ENCODE results near the gene LIN28A.
A peak's percentile ranks its signal among the peaks of the same experiment; 100 is the strongest.

The LIN28A gene

DNA sequence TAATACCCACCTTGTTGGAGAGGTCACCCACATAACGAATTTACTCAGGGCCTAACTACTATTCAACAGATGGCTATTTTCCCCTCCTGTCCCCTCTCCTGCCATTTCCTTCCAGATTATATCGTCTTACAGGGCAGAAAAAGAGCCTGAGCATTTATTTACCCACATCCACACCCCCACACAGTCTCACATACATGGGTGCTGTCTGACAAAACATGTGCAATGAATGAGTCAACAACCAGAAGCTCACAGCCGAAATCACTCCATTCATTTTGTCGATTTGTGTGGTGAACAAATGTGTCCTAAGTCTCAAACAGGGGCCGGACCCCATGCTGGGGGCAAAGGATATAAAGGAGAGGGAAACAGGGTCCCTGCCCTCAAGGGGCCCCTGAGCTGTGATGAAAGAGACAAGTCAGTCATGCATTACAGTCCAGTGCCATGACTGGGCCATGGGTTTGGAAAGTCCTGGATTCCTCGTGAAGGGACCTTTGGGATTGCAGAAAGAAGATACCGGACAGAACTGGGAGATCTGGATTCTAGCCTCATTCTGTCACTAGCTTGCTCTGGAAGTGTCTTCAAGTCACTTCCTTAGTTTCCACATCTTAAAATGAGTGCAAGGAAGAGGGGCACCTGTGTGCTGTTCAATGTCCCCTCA, 21.7 kb upstream of the LIN28A start:
- DNase-seq: no peak

DNA sequence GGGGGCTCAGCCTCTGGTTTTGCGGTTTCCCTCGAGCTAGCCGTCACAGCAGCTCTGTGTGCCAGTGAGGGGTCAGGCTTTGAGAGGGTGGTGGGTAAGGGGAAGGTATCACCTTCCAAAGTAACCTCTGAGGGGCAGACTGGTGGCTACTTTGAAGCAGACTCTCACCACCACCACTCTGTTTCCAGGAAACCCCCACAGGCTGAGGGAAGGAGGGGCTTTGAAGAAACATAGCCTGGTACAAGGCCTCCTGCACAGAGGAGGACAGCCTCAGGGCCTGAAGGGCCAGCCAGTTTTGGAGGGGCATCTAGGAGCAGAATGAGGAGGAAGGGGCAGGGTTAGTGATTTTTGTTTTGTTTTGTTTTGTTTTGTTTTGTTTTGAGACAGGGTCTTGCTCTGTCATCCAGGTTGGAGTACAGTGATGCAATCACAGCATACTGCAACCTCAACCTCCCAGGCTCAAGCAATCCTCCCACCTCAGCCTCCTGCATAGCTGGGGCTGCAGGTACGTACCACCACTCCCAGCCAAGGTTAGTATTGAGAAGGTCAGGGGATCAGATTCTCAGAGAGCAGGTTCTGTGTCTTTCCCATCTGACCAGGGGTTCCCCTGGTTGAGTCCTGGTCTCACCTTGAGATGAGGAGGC, 20.9 kb upstream of the LIN28A start:
- no peak for DNase-seq

DNA sequence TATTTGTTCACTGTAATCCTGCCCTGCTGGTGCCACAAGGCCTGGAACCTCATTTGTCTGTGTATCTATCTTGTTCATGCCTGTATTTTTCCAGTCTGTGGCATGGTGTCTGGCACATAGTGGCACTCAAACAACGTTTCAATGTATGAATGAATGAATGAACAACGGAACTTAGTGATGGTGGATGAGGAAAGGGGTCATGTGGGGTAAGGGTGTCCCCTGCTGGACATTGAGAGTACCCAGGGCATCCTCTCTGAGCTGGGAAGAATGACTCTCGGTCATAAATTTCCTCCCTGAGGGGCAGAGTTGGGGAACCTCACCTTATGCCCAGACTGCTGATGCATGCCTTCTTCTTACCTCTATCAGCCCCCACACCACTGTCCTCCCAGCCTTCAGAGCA, 19.2 kb upstream of the LIN28A start:
- DNase-seq: no peak

DNA sequence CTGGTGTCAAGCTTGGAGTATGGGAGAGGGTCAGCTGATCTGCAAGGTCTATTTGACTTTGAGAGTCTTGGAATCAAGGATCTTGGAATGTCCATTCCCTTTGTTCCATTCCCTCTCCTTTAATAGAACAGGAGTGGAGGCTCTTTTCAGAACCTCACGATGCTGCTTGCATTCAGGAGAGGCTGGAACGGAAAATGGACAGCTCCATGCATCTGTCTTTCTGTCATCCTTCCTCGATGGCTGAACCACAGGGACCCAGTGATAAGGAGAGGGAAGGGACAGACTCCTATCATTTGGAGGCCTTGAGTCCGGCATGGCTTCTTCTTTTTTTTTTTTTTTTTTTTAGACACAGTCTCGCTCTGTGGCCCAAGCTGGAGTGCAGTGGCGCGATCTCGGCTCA, 14.9 kb upstream of the LIN28A start:
- DNase-seq: no peak

DNA sequence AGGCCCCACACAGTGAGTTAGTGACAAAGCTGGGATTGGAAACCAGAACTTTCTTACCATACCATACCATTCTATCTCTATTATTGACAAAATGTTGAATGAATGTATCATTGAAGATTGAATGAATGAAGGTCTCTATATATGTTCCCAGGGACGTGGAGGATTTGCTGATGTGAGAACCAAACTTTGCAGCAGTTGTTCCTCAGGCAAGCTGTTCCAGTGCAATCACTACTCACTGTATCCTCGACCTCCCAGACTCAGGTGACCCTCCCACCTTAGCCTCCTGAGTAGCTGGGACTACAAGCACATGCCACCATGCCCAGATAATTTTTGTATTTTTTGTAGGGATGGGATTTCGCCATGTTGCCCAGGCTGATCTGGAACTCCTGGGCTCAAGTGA, 11.6 kb upstream of the LIN28A start:
- DNase-seq: no peak

- DNase-seq: no peak
Observed at GRCh38 chr1:26401891-26402290, 8.7 kb upstream of the LIN28A start.

GRCh38 chr1:26403656-26404055, 7.0 kb upstream of the LIN28A start:
- DNase-seq: no peak

DNA sequence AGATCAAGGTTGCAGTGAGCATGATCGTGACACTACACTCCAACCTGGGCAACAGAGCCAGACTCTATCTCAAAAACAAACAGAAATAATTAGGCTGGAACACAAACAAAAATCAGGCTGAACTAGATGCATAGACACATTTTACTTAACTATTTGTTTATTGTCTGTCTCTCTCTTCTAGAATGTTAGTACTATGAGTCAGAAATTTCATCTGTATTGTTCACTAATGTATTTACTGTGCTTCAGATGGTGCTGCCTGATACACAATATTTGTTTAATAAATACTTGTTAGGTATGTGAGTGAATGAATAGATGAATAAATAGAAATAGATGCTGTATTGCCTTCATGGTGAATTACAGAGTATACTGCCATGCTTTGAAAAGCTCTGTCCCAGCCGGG, 6.0 kb upstream of the LIN28A start:
- no peak for DNase-seq

DNA sequence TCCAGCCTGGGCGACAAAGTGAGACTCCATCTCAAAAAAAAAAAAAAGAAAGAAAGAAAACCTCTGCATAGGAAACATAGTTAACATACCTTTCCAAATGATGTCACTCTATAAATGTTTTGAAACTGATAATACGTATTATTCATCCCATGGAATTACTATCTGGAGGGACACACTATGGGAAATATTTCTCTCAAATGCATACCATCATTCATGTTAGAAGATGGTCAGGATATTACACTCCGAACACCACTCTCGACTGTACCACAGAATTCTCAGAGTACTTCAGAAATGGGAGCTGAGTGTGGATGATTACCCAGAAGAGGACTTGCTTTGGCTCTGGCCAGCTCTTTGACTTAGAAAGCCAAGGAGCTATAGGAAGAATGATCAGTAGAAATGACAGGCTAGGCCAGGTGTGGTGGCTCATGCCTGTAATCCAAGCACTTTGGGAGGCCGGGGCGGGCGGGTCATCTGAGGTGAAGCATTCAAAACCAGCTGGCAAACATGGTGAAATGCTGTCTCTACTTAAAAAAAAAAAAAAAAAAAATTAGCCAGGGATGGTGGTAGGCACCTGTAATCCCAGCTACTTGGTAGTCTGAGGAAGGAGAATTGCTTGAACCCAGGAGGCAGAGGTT, 5.2 kb upstream of the LIN28A start:
- no peak for DNase-seq

DNA sequence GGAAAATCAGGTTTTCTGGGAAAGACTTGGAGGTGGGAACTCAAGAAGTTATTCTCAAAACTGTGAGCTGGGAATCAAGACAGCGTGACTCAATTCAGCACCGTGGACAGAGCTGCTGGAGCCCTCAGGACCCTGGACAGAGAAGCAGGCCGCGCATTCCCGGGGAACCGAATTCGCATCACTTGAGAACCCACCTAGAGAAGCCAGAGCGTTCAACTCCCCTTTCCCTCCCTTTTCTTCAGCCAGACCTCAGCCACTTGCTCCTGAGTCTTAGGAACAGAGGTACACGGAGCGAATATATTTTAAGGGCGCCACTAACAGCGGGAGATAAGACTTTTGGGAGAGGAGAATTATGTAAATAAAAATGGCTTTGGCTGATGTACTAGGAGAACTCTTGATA, 2.0 kb upstream of the LIN28A start:
- DNase-seq: no peak

GRCh38 chr1:26409191-26409807, 1.3 kb upstream of the LIN28A start:
- DNase-seq: no peak

DNA sequence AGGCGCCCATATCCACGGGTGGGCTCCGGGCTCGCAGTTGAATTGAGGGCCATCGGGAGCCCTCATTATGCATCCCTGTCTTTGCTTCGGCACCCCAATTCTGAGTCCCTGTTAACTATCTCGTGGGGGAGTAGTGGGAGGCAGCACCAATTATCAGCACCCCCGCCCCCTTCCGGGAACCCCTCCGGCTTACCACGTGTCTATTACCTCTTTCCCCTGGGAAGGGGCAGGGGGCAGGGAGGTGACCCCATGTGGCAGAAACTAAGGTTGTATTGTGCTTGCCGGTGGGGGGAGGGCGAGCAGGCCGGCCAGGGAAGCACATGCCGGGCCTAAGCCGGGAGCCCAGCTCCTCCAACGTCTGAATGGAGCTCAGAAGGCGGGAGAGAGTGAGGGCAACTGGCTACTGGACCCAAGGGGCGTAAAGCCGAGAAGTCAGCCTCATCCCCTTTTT, 1.0 kb downstream of the LIN28A start:
- DNase-seq: no peak

GRCh38 chr1:26412180-26412840, 1.7 kb downstream of the LIN28A start:
- no peak for DNase-seq

GRCh38 chr1:26413031-26413430, 2.4 kb downstream of the LIN28A start:
- no peak for DNase-seq

- no peak for DNase-seq
Observed at GRCh38 chr1:26417111-26417759, 6.6 kb downstream of the LIN28A start.

- no peak for DNase-seq
Observed at GRCh38 chr1:26418865-26419349, 8.3 kb downstream of the LIN28A start.

DNA sequence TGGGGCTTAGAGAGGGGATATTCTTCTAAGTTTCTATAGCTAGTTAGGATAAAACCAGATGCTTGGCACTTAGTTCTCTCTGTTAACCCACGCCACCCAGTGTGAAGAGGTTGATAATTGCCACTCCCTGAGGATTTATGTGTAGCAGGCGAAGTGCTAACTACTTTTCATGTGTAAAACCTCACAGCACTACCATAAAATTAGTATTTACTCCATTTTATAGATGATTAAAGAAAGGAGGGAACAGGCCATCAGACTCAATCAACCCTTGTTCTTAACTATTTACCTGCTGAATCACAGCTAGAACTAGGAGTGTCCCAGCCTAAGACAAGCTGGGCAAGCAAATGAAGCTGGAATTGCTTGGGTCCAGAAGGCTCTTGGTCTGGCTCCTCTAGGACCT, 8.9 kb downstream of the LIN28A start:
- DNase-seq: no peak

GRCh38 chr1:26429721-26430120, 19.1 kb downstream of the LIN28A start:
- no peak for DNase-seq

DNA sequence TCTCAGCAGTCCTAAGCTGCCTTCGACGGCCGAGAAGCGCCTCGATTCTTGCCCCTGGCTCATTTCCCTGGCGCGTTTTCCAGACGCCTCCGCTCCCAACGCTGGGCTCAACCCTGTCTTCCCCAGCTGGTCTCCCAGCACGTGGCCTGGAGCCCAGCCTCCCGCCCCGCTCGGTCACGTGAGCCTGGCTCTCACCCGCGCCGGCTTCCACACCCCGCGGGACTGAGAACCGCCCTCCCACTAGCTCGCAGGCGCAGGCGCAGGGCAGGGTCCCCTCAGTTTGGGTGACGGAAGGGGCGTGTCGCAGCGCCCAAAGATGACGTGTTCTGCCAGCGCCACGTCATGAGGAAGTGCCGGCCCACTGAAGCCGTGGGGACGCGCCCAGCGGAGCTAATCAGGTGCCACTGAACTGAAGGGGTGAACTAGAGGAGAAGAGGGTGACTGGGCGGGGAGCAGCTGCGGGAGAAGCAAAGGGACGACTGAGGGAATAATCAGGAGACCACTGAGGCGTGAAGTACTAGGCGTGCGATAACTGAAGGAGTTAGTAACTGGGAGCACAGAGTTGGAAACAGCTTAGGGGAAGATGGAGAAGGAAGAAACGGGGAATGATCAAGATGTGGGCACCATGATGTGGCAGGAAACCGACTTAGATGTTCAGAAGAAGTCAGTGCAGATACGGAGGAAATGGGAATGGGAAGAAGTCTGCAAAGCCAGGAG, 21.5 kb downstream of the LIN28A start, which contains the start of gene DHDDS:
DHDDS (plus strand) TSS at position 343 of the 717 bp plus-strand sequence. CDS start 625 bp downstream, outside the sequence.
- DNase-seq: peak; percentile 94

GRCh38 chr1:26432793-26433192, 22.2 kb downstream of the LIN28A start:
- no peak for DNase-seq

DNA sequence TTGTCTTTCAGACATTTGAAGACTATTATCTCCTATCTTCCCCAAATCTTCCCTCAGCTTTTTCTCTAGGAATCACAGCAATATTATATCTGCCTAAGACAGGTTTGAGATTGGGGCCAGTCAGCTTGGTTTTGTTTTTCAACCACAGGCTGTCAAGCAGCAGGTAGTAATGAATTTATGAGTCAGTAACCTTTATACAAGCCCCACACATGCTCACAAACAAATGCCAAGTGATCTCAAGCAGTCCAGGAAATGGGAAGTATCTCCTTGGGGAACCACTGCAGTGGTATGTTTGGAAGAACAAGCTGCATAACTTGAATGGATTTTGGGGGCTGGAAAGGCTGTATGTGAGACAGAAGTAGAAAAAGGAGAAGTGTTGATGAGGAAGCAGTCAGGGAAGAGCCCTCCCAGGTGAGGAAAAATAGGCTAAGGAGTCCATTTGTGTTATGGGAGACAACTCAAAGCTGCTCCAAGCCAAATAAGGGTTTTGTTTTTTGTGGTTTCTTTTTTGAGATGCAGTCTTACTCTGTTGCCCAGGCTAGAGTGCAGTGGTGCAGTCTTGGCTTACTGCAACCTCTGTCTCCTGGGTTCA, 23.6 kb downstream of the LIN28A start:
- no peak for DNase-seq

Data from NCI-H1048 (cell line).